Right atrium auricular region (tissue), 2 donors: Measurements from ENCODE around the gene ARHGAP32. TPM values are rescaled to one million over a fixed set of nuclear protein-coding genes. Genes with fewer than 3 reads are reported as not detected.

Source experiments
- DNase-seq: peaks from one replicate; pipeline ENCODE4 v3.0.0-alpha.2; 2019; ENCODE audit warnings: low spot score
- H3K27ac ChIP-seq, 2 donors: fragments of 200-600 bp; sonication (generic); 1 replicate in 1 of 2; 2 replicates in 1 of 2; pipeline ENCODE4 v1.5.1; 2016 to 2019
- H3K27me3 ChIP-seq, 2 donors: fragments of 200-600 bp; sonication (generic); one replicate each; pipeline versions ENCODE4 v1.5.1 to v1.6.0; 2017 to 2019
- H3K36me3 ChIP-seq: fragments of 200-600 bp; sonication (generic); one replicate; pipeline ENCODE4 v1.5.1; 2016
- H3K4me1 ChIP-seq, 2 donors: fragments of 200-600 bp; sonication (generic); one replicate each; pipeline versions ENCODE4 v1.5.1 to v1.6.0; 2017 to 2019
- H3K4me3 ChIP-seq, 2 donors: fragments of 200-600 bp; sonication (generic); 1 replicate in 1 of 2; 2 replicates in 1 of 2; pipeline ENCODE4 v1.5.1; 2017 to 2019; ENCODE audit warnings: mild to moderate bottlenecking in 1 of 2, moderate library complexity in 1 of 2
- H3K9me3 ChIP-seq, 2 donors: fragments of 200-600 bp; sonication (generic); one replicate each; pipeline ENCODE4 v1.5.1; 2019
- total RNA-seq, 2 donors: library from RNA; depleted of rRNA; stranded (reverse); fragments of >200 nt; gene quantifications; one replicate each; pipeline ENCODE4 v1.1.0, GENCODE V29; 2016
- TF ChIP-seq, protein P1 (sequence below), 2 donors: fragments of 200-600 bp; sonication (generic); IDR thresholded peaks; one replicate each; pipeline ENCODE4 v1.5.1; 2019; ENCODE audit warnings: antibody characterized with exemption in 2 of 2

Gene ARHGAP32
- total RNA-seq, 2 donors from 2014 or later = 5.2 to 10.5 TPM

DNA sequence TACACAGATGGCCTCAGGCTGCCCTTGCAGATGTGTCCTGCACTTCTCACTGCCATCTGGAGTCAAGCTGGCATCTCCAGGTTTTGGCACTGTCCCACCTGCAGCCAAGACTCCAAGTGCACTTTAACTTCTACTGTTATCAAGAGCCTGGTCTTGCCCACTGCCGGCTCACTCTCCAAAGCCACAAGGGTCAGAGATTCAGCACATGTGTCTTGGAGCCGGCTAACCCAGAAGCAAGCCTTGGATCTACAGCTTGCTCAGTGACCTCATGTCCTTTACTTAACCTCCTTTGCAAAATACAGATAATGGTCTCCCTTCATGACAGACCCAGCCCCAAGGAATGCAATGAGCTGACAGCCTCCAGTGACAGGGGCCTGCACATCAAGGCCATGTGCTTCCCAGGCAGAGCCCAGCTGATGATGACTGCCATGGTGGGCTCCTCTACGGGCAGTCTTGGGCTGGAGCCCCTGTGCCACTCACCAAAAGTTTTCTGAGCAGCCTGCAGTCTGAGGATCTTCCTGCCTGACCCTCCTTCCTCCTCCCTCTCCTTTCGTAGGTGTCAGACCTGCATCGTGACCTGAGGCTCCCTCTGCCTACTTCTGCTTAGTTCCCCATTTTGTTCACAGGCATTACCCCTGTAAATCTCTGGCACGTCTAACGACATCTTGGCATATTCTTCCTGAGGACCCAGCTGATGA lies 258.5 kb downstream of the ARHGAP32 start:
- TF ChIP-seq, protein P1, sequence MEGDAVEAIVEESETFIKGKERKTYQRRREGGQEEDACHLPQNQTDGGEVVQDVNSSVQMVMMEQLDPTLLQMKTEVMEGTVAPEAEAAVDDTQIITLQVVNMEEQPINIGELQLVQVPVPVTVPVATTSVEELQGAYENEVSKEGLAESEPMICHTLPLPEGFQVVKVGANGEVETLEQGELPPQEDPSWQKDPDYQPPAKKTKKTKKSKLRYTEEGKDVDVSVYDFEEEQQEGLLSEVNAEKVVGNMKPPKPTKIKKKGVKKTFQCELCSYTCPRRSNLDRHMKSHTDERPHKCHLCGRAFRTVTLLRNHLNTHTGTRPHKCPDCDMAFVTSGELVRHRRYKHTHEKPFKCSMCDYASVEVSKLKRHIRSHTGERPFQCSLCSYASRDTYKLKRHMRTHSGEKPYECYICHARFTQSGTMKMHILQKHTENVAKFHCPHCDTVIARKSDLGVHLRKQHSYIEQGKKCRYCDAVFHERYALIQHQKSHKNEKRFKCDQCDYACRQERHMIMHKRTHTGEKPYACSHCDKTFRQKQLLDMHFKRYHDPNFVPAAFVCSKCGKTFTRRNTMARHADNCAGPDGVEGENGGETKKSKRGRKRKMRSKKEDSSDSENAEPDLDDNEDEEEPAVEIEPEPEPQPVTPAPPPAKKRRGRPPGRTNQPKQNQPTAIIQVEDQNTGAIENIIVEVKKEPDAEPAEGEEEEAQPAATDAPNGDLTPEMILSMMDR (IDR thresholded peaks at IDR 0.05) = no peak
- no peaks in the 10 kb centered on the region for H3K27me3 ChIP-seq
- no peak overlapping the region for H3K4me3 ChIP-seq
- no peak overlapping the region for H3K27ac ChIP-seq
- no peaks in the 10 kb centered on the region for H3K4me1 ChIP-seq
- no peaks in the 10 kb centered on the region for H3K36me3 ChIP-seq
- no peaks in the 10 kb centered on the region for H3K9me3 ChIP-seq
- DNase-seq = no peak

DNA sequence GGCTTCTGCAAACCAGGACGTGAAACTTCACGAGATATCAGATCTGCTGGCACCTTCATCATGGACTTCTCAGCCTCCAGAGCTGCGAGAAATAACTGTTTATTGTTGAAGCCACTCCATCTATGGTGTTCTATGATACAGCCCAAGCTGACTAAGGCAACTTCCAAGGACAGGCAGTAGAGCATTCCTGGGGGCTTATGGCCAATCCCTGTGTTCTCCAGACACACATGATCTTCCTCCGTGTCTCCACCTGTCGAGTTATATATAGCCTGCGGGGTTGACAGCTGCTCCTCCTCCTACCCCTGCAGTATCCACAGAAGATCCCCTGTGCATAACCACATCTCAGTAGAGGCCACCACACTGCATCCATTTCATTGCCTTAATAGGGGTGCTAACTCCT lies 260.5 kb downstream of the ARHGAP32 start:
- no peak for DNase-seq
- Histone ChIP-seq H3K9me3 (no peaks in the 10 kb centered on the region), H3K27ac (no peak overlapping the region), H3K27me3 (no peaks in the 10 kb centered on the region), H3K4me3 (no peak overlapping the region), H3K36me3 (no peaks in the 10 kb centered on the region), H3K4me1 (no peaks in the 10 kb centered on the region)
- TF ChIP-seq, protein P1 (IDR thresholded peaks at IDR 0.05) = no peak

DNA sequence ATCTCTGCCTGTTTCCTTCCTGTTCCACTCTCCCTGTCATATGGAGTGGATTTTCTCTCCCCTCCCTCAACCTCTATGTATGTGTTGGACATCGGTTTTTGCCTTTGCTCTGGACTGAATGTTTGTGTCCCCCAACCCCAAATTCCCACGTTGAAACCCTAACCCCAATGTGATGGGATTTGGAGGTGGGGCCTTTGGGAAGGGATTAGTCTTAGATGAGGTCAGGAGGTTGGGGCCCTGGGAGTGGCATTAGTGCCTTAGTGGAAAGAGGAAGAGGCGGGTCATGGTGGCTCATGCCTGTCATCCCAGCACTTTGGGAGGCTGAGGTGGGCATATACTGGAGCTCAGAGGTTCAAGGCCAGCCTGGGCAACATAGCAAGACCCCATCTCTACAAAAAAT lies 261.1 kb downstream of the ARHGAP32 start:
- TF ChIP-seq, protein P1 (IDR thresholded peaks at IDR 0.05) = no peak
- H3K4me3 ChIP-seq = no peak overlapping the region
- no peak for DNase-seq
- H3K36me3 ChIP-seq = no peaks in the 10 kb centered on the region
- no peaks in the 10 kb centered on the region for H3K27me3 ChIP-seq
- no peak overlapping the region for H3K27ac ChIP-seq
- H3K9me3 ChIP-seq = no peaks in the 10 kb centered on the region
- no peaks in the 10 kb centered on the region for H3K4me1 ChIP-seq

DNA sequence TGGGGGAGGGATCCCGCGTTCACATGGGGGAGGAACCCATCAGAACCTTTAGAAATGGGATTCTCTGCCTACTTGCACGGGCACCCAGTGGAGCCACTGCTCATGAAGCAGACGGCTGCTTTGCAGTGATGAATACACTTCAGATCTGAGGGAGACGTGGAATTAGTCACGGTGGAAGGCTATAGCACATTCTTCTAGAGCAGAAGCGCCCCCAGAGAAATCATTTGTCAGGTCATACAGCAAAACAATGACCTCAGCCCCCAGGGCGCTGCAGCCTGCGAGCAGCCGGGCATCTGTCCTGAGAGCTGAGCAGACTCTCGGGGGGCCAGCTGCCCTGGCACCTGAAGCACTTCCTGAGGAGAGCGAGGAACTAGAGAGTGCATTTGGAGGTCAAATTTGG lies 262.1 kb downstream of the ARHGAP32 start:
- Histone ChIP-seq H3K27ac (no peak overlapping the region), H3K9me3 (no peaks in the 10 kb centered on the region), H3K4me1 (no peaks in the 10 kb centered on the region), H3K27me3 (no peaks in the 10 kb centered on the region), H3K4me3 (no peak overlapping the region), H3K36me3 (no peaks in the 10 kb centered on the region)
- TF ChIP-seq, protein P1 (IDR thresholded peaks at IDR 0.05) = no peak
- DNase-seq = no peak

DNA sequence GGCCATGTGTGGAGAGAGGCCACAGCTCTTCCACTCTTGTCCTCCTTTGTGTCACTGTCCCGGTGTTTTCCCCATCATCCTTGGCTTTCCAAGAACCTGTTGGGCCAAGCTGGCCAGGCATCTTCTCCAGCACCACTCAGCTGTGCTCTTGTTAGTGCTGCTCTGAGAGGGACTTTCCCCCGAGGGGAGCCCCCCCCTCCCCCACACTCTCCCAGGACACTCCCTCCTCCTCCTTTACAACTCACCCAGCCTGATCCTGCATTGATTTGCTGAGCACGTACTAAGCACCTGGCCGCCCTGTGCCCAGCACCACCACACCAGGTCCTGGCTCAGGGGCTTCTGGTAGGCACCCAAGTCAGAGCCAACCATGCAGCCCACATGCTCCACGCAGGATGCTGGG lies 262.7 kb downstream of the ARHGAP32 start:
- DNase-seq = no peak
- no peak overlapping the region for H3K4me3 ChIP-seq
- H3K4me1 ChIP-seq = no peaks in the 10 kb centered on the region
- no peaks in the 10 kb centered on the region for H3K9me3 ChIP-seq
- no peaks in the 10 kb centered on the region for H3K36me3 ChIP-seq
- no peak overlapping the region for H3K27ac ChIP-seq
- H3K27me3 ChIP-seq = no peaks in the 10 kb centered on the region
- TF ChIP-seq, protein P1 (IDR thresholded peaks at IDR 0.05) = no peak

DNA sequence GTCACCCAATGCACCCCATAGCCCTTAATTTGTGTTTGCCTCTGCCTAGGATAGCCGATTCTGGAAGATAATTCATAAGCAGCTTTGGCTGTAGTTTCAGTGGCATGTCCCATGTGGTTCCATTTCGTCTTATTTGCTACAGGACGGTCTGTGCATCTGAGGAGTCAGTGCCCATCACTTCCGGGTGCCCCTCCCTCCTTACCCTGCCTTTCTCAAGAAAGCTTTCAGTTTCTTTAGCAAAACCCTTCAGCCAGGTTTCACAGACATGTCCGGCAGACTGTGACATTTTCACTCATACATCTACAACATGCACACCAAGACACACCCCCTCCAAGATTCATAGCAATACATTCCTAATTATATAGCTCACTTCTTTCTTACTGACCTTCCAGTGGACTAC lies 263.7 kb downstream of the ARHGAP32 start:
- DNase-seq = no peak
- Histone ChIP-seq H3K27ac (no peak overlapping the region), H3K36me3 (no peaks in the 10 kb centered on the region), H3K4me1 (no peaks in the 10 kb centered on the region), H3K27me3 (no peaks in the 10 kb centered on the region), H3K4me3 (no peak overlapping the region), H3K9me3 (no peaks in the 10 kb centered on the region)
- TF ChIP-seq, protein P1 (IDR thresholded peaks at IDR 0.05) = no peak
